Neural cell (in vitro differentiated cells): ENCODE measurements around the gene MLLT3.

Experiments
- CTCF ChIP-seq: fragments of 450-650 bp; IDR thresholded peaks from 2 replicates; pipeline ENCODE4 v1.5.1; 2014; ENCODE audit warnings: antibody characterized with exemption, mild to moderate bottlenecking, moderate library complexity; ENCODE audit not compliant: poor library complexity, severe bottlenecking
- EP300 ChIP-seq: fragments of 450-650 bp; conservative IDR thresholded peaks from 2 replicates; pipeline ENCODE4 v1.6.1; 2014; ENCODE audit warnings: antibody characterized with exemption, mild to moderate bottlenecking, moderate library complexity; ENCODE audit not compliant: poor library complexity, severe bottlenecking
- EZH2 ChIP-seq: fragments of 200-600, 300-800 bp; shearing (Covaris generic), sonication (generic); IDR thresholded peaks from 2 replicates; pipeline ENCODE4 v1.6.1; 2014; ENCODE audit warnings: antibody characterized with exemption, low read length, borderline replicate concordance, mild to moderate bottlenecking; ENCODE audit not compliant: insufficient read depth, poor library complexity, severe bottlenecking
- RAD21 ChIP-seq: fragments of 450-650 bp; conservative IDR thresholded peaks from 2 replicates; pipeline ENCODE4 v1.6.1; 2014; ENCODE audit warnings: antibody characterized with exemption, mild to moderate bottlenecking, moderate library complexity

DNA sequence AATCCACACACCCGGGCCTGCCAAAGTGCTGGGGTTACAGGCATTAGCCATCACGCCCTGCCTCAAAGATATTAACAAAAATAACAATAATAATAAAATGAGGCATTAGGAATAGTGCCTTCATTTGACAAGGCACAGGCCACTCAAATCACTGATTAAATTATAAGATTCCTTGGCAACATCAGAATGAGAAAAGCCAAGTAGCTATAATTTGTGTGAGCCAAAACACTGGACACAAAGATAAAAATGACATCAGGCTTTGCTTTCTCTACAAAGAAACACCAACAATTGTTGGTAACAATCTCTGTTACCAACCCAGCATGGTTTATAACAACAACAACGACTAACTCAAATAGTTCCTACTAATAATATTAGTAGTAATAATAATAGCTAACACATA is 73.2 kb downstream of the MLLT3 start:
- no peak for TF ChIP-seq EZH2
- TF ChIP-seq CTCF: no peak
- no peak for TF ChIP-seq EP300
- no peak for TF ChIP-seq RAD21
